ENCODE data around the gene PLD1.

- TF ChIP-seq TAF1 (IDR thresholded peaks at IDR 0.05; ENCODE audit: borderline replicate concordance, insufficient read depth, low read length) = no peak
- TF ChIP-seq, protein P1, sequence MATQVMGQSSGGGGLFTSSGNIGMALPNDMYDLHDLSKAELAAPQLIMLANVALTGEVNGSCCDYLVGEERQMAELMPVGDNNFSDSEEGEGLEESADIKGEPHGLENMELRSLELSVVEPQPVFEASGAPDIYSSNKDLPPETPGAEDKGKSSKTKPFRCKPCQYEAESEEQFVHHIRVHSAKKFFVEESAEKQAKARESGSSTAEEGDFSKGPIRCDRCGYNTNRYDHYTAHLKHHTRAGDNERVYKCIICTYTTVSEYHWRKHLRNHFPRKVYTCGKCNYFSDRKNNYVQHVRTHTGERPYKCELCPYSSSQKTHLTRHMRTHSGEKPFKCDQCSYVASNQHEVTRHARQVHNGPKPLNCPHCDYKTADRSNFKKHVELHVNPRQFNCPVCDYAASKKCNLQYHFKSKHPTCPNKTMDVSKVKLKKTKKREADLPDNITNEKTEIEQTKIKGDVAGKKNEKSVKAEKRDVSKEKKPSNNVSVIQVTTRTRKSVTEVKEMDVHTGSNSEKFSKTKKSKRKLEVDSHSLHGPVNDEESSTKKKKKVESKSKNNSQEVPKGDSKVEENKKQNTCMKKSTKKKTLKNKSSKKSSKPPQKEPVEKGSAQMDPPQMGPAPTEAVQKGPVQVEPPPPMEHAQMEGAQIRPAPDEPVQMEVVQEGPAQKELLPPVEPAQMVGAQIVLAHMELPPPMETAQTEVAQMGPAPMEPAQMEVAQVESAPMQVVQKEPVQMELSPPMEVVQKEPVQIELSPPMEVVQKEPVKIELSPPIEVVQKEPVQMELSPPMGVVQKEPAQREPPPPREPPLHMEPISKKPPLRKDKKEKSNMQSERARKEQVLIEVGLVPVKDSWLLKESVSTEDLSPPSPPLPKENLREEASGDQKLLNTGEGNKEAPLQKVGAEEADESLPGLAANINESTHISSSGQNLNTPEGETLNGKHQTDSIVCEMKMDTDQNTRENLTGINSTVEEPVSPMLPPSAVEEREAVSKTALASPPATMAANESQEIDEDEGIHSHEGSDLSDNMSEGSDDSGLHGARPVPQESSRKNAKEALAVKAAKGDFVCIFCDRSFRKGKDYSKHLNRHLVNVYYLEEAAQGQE (IDR thresholded peaks at IDR 0.05; ENCODE audit: insufficient read depth in 1 of 2, low read depth in 2 of 2, low read length in 2 of 2) = no peak
These were observed 24.8 kb upstream of the PLD1 start for GRCh38 chr3:171835116-171835515.
